Karpas-422 (cell line): Measurements from ENCODE around the gene MAP4K1. TPM values are rescaled to one million over a fixed set of nuclear protein-coding genes. Genes with fewer than 3 reads are reported as not detected.
"Not testable (repeated sequence)": the region's sequence is repeated elsewhere in the genome, so short reads cannot be mapped to it uniquely, and the experiment has no call there.

Experiments used
- DNase-seq: peaks from one replicate; pipeline ENCODE4 v3.0.0-alpha.2; 2015
- H2AFZ ChIP-seq: fragments of 200-600 bp; sonication (generic); 2 replicates; pipeline ENCODE4 v1.6.1; 2014; ENCODE audit warnings: antibody characterized with exemption, low read length, mixed read lengths
- H3K27ac ChIP-seq: fragments of 200-600 bp; sonication (generic); 2 replicates; pipeline ENCODE4 v1.5.1; 2014; ENCODE audit warnings: mild to moderate bottlenecking, low read length, moderate library complexity
- H3K27me3 ChIP-seq: fragments of 200-600 bp; sonication (generic); 2 replicates; pipeline ENCODE4 v1.6.1; 2014; ENCODE audit warnings: low read length, mixed read lengths
- H3K36me3 ChIP-seq: fragments of 200-600 bp; sonication (generic); 2 replicates; pipeline ENCODE4 v1.6.1; 2014; ENCODE audit warnings: low read length, mixed read lengths; ENCODE audit not compliant: insufficient read depth
- H3K4me1 ChIP-seq: fragments of 200-600 bp; sonication (generic); 2 replicates; pipeline ENCODE4 v1.6.1; 2014; ENCODE audit warnings: mild to moderate bottlenecking, low read length, mixed read lengths
- H3K4me2 ChIP-seq: fragments of 200-600 bp; sonication (generic); 2 replicates; pipeline ENCODE4 v1.6.1; 2014; ENCODE audit warnings: low read length, low read depth, mild to moderate bottlenecking; ENCODE audit not compliant: poor library complexity, severe bottlenecking
- H3K4me3 ChIP-seq: fragments of 200-600 bp; sonication (generic); 2 replicates; pipeline ENCODE4 v1.5.1; 2014; ENCODE audit warnings: mild to moderate bottlenecking, antibody characterized with exemption, low read length, mixed read lengths
- H3K79me2 ChIP-seq: fragments of 200-600 bp; sonication (generic); 2 replicates; pipeline ENCODE4 v1.6.1; 2014; ENCODE audit warnings: mild to moderate bottlenecking, low read length, mixed read lengths
- H3K9ac ChIP-seq: fragments of 200-600 bp; sonication (generic); 2 replicates; pipeline ENCODE4 v1.6.0; 2014; ENCODE audit warnings: low read length
- H3K9me2 ChIP-seq: fragments of 200-600 bp; sonication (generic), shearing (Covaris generic); replicated peaks from 2 replicates; pipeline ENCODE4 v1.6.0; 2014; ENCODE audit warnings: mild to moderate bottlenecking, low read length, moderate library complexity; ENCODE audit not compliant: insufficient read depth
- H3K9me3 ChIP-seq: fragments of 300-700, 200-600 bp; sonication (generic); 2 replicates; pipeline ENCODE4 v1.6.1; 2014; ENCODE audit warnings: low read length, mixed read lengths
- H4K20me1 ChIP-seq: fragments of 200-600 bp; sonication (generic); 2 replicates; pipeline ENCODE4 v1.6.1; 2014; ENCODE audit warnings: mild to moderate bottlenecking, antibody characterized with exemption, low read length, low read depth; ENCODE audit not compliant: insufficient read depth
- total RNA-seq: library from RNA; depleted of rRNA; stranded (reverse); fragments of >200 nt; shearing (Covaris generic); gene quantifications from 2 replicates; pipeline ENCODE4 v1.2.3, GENCODE V29; 2014; ENCODE audit warnings: low replicate concordance

Gene MAP4K1
- total RNA-seq, 1 experiment from 2014 or later, result 262 TPM

- H3K4me1 ChIP-seq, result peaks cover 63% of the 10 kb centered on the region
- no peaks in the 10 kb centered on the region for H3K9me3 ChIP-seq
- H3K4me2 ChIP-seq, result peak overlapping the region; percentile 66
- H3K27ac ChIP-seq, result peak overlapping the region; percentile 86
- peak overlapping the region; percentile 45; the same call in 1 of the 2 replicates for H3K4me3 ChIP-seq
- DNase-seq, result peak; percentile 89
- H3K9me2 ChIP-seq, result no peaks in the 10 kb centered on the region
- peak overlapping the region; percentile 63 for H3K9ac ChIP-seq
- peak overlapping the region; percentile 96 for H2AFZ ChIP-seq
- H3K27me3 ChIP-seq, result no peaks in the 10 kb centered on the region
- H4K20me1 ChIP-seq, result no peaks in the 10 kb centered on the region
- no peaks in the 10 kb centered on the region for H3K36me3 ChIP-seq
- no peaks in the 10 kb centered on the region for H3K79me2 ChIP-seq
Measured at GRCh38 chr19:38557205-38557799, 60.5 kb downstream of the MAP4K1 start.

- H3K4me2 ChIP-seq, result peak overlapping the region; percentile 66
- peak overlapping the region; percentile 86 for H3K27ac ChIP-seq
- peak overlapping the region; percentile 45; the same call in 1 of the 2 replicates for H3K4me3 ChIP-seq
Measured at GRCh38 chr19:38556521-38557174, 61.1 kb downstream of the MAP4K1 start.

GRCh38 chr19:38555200-38555599, 62.6 kb downstream of the MAP4K1 start:
- H3K4me2 ChIP-seq, result peak overlapping the region; percentile 42
- no peaks in the 10 kb centered on the region for H3K79me2 ChIP-seq
- H2AFZ ChIP-seq, result peak overlapping the region; percentile 74
- H3K4me1 ChIP-seq, result peaks cover 45% of the 10 kb centered on the region
- DNase-seq, result peak; percentile 74
- H3K9me3 ChIP-seq, result no peaks in the 10 kb centered on the region
- no peaks in the 10 kb centered on the region for H4K20me1 ChIP-seq
- H3K27ac ChIP-seq, result peak overlapping the region; percentile 86
- H3K4me3 ChIP-seq, result no peak overlapping the region
- no peaks in the 10 kb centered on the region for H3K36me3 ChIP-seq
- peak overlapping the region; percentile 32; the same call in 1 of the 2 replicates for H3K9ac ChIP-seq
- H3K27me3 ChIP-seq, result no peaks in the 10 kb centered on the region
- no peaks in the 10 kb centered on the region for H3K9me2 ChIP-seq

More at GRCh38 chr19:38556521-38557174, 61.1 kb downstream of the MAP4K1 start:
- no peaks in the 10 kb centered on the region for H3K36me3 ChIP-seq
- no peaks in the 10 kb centered on the region for H3K9me3 ChIP-seq
- peak; percentile 88 for DNase-seq
- peaks cover 56% of the 10 kb centered on the region for H3K4me1 ChIP-seq
- H2AFZ ChIP-seq, result peak overlapping the region; percentile 96
- no peaks in the 10 kb centered on the region for H3K79me2 ChIP-seq
- H4K20me1 ChIP-seq, result no peaks in the 10 kb centered on the region
- no peaks in the 10 kb centered on the region for H3K9me2 ChIP-seq
- peak overlapping the region; percentile 63 for H3K9ac ChIP-seq
- H3K27me3 ChIP-seq, result no peaks in the 10 kb centered on the region

- no peaks in the 10 kb centered on the region for H3K9me3 ChIP-seq
- no peak overlapping the region for H3K4me3 ChIP-seq
- no peaks in the 10 kb centered on the region for H4K20me1 ChIP-seq
- peaks cover 40% of the 10 kb centered on the region for H3K4me1 ChIP-seq
- peak overlapping the region; percentile 86 for H3K27ac ChIP-seq
- peak overlapping the region; percentile 74 for H2AFZ ChIP-seq
- H3K36me3 ChIP-seq, result no peaks in the 10 kb centered on the region
- H3K4me2 ChIP-seq, result peak overlapping the region; percentile 42
- DNase-seq, result peak; percentile 79
- no peaks in the 10 kb centered on the region for H3K9me2 ChIP-seq
- H3K9ac ChIP-seq, result peak overlapping the region; percentile 32; the same call in 1 of the 2 replicates
- no peaks in the 10 kb centered on the region for H3K27me3 ChIP-seq
- H3K79me2 ChIP-seq, result no peaks in the 10 kb centered on the region
Measured at GRCh38 chr19:38554676-38555141, 63.0 kb downstream of the MAP4K1 start.

- not testable (repeated sequence) for H2AFZ ChIP-seq, H3K9ac ChIP-seq, H3K27me3 ChIP-seq, H3K36me3 ChIP-seq, H3K4me3 ChIP-seq, H3K9me2 ChIP-seq, H3K79me2 ChIP-seq, H3K27ac ChIP-seq, H4K20me1 ChIP-seq, H3K4me2 ChIP-seq, DNase-seq, H3K9me3 ChIP-seq
- H3K4me1 ChIP-seq, result peaks cover 31% of the 10 kb centered on the region
Measured at GRCh38 chr19:38553239-38553638, 64.5 kb downstream of the MAP4K1 start.

GRCh38 chr19:38551450-38551813, 66.3 kb downstream of the MAP4K1 start:
- no peaks in the 10 kb centered on the region for H3K27me3 ChIP-seq
- no peak for DNase-seq
- no peak overlapping the region for H2AFZ ChIP-seq
- H3K9me2 ChIP-seq, result no peaks in the 10 kb centered on the region
- no peak overlapping the region for H3K4me2 ChIP-seq
- H3K4me1 ChIP-seq, result peaks cover 28% of the 10 kb centered on the region
- no peak overlapping the region for H3K4me3 ChIP-seq
- 0 out of 2 replicates have a peak overlapping the region, but pooled peaks have one; percentile 24 for H3K9ac ChIP-seq
- no peaks in the 10 kb centered on the region for H4K20me1 ChIP-seq
- no peak overlapping the region for H3K27ac ChIP-seq
- H3K79me2 ChIP-seq, result no peaks in the 10 kb centered on the region
- no peaks in the 10 kb centered on the region for H3K9me3 ChIP-seq
- no peaks in the 10 kb centered on the region for H3K36me3 ChIP-seq

GRCh38 chr19:38550376-38550775, 67.4 kb downstream of the MAP4K1 start:
- no peak overlapping the region for H2AFZ ChIP-seq
- no peak overlapping the region for H3K9ac ChIP-seq
- H3K27ac ChIP-seq, result no peak overlapping the region
- no peaks in the 10 kb centered on the region for H4K20me1 ChIP-seq
- no peaks in the 10 kb centered on the region for H3K36me3 ChIP-seq
- no peaks in the 10 kb centered on the region for H3K9me3 ChIP-seq
- H3K4me3 ChIP-seq, result no peak overlapping the region
- no peak overlapping the region for H3K4me2 ChIP-seq
- no peak for DNase-seq
- H3K4me1 ChIP-seq, result peaks cover 23% of the 10 kb centered on the region
- H3K27me3 ChIP-seq, result no peaks in the 10 kb centered on the region
- H3K9me2 ChIP-seq, result no peaks in the 10 kb centered on the region
- H3K79me2 ChIP-seq, result no peaks in the 10 kb centered on the region

GRCh38 chr19:38549942-38550341, 67.8 kb downstream of the MAP4K1 start:
- H2AFZ ChIP-seq, result no peak overlapping the region
- no peaks in the 10 kb centered on the region for H3K9me3 ChIP-seq

More at GRCh38 chr19:38549942-38550341, 67.8 kb downstream of the MAP4K1 start:
- H3K9me2 ChIP-seq, result no peaks in the 10 kb centered on the region
- no peak overlapping the region for H3K27ac ChIP-seq
- no peaks in the 10 kb centered on the region for H3K79me2 ChIP-seq
- H3K27me3 ChIP-seq, result no peaks in the 10 kb centered on the region
- H3K4me2 ChIP-seq, result no peak overlapping the region
- H3K4me3 ChIP-seq, result no peak overlapping the region
- no peaks in the 10 kb centered on the region for H4K20me1 ChIP-seq
- H3K9ac ChIP-seq, result no peak overlapping the region
- H3K4me1 ChIP-seq, result peaks cover 23% of the 10 kb centered on the region
- DNase-seq, result no peak
- H3K36me3 ChIP-seq, result no peaks in the 10 kb centered on the region
